ENCODE results near the gene TOB1.
"Not testable (repeated sequence)": the region's sequence is repeated elsewhere in the genome, so short reads cannot be mapped to it uniquely, and the experiment has no call there.

DNA sequence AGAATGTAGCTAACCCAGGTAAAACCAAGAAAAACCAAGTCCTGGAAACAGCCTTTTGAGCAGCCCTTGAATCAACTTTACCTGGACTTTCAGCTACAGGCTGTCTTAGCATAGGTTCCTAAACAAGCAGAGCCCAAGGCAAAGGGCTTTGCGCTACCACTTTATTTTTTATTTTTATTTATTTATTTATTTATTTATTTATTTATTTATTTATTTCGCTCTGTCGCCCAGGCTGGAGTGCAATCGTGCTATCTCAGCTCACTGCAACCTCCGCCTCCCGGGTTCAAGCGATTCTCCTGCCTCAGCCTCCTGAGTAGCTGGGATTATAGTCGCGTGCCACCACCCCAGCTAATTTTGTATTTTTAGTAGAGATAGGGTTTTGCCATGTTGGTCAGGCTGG lies 10.9 kb upstream of the TOB1 start:
- TF ChIP-seq EP300 (IDR thresholded peaks at IDR 0.05): not testable (repeated sequence)
- TF ChIP-seq, protein P1, sequence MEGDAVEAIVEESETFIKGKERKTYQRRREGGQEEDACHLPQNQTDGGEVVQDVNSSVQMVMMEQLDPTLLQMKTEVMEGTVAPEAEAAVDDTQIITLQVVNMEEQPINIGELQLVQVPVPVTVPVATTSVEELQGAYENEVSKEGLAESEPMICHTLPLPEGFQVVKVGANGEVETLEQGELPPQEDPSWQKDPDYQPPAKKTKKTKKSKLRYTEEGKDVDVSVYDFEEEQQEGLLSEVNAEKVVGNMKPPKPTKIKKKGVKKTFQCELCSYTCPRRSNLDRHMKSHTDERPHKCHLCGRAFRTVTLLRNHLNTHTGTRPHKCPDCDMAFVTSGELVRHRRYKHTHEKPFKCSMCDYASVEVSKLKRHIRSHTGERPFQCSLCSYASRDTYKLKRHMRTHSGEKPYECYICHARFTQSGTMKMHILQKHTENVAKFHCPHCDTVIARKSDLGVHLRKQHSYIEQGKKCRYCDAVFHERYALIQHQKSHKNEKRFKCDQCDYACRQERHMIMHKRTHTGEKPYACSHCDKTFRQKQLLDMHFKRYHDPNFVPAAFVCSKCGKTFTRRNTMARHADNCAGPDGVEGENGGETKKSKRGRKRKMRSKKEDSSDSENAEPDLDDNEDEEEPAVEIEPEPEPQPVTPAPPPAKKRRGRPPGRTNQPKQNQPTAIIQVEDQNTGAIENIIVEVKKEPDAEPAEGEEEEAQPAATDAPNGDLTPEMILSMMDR (IDR thresholded peaks at IDR 0.05): not testable (repeated sequence)
